GM12878 (cell line): ENCODE results near the gene ARL10. TPM values are rescaled to one million over a fixed set of nuclear protein-coding genes. Genes with fewer than 3 reads are reported as not detected.

Experiments
- ATAC-seq: fragments of 200-7000 bp; cut with Tn5 transposase; 3 replicates; pipeline ENCODE4 v1.9.1; 2020; ENCODE audit warnings: mild to moderate bottlenecking, moderate library complexity
- BruUV-seq: library from RNA; stranded (reverse); fragments of 400-500 nt; replicated peaks from 2 replicates; lab custom pipeline; 2021; lab: Mats Ljungman, UMichigan
- CTCF ChIA-PET: fragments of 300-600 bp; sonication (Branson Sonifier 250); formaldehyde crosslinking; extraction: SDS; loops from one replicate; lab custom pipeline; 2021; ENCODE audit warnings: inconsistent platforms; lab: Yijun Ruan, JAX
- POLR2A ChIA-PET: fragments of 350-600 bp; formaldehyde crosslinking; extraction: SDS; loops from one replicate; lab custom pipeline; 2021; ENCODE audit warnings: inconsistent platforms; lab: Charles Lee
- RAD21 ChIA-PET: fragments of 300-600 bp; sonication (Branson Sonifier 250); formaldehyde crosslinking; loops from one replicate; lab custom pipeline; 2023; ENCODE audit warnings: antibody characterized with exemption; ENCODE audit not compliant: unreplicated experiment; lab: Charles Lee
- SMC1A ChIA-PET: fragments of 300-600 bp; sonication (Branson Sonifier 250); formaldehyde crosslinking; loops from one replicate; lab custom pipeline; 2023; ENCODE audit not compliant: unreplicated experiment, uncharacterized antibody; lab: Charles Lee
- DNase-seq: peaks from one replicate; pipeline ENCODE4 v3.0.0-alpha.2; 2011; ENCODE audit warnings: low read depth, low spot score
- FAIRE-seq: peaks from 3 replicates; lab custom pipeline; 2011; peaks lifted over from hg19 to GRCh38; lab: Jason Lieb, UNC
- H2AFZ ChIP-seq: 2 replicates; pipeline ENCODE4 v1.6.0; 2011; ENCODE audit warnings: low read depth, low read length, control low read depth; ENCODE audit not compliant: control insufficient read depth
- H3K27ac ChIP-seq: 2 replicates; pipeline ENCODE4 v1.5.1; 2011; ENCODE audit warnings: control low read depth; ENCODE audit not compliant: control insufficient read depth, insufficient read depth
- H3K27me3 ChIP-seq, 2 experiments: replicated peaks in 1 of 2; 2 replicates each; pipeline versions ENCODE4 v1.6.0 to v1.6.1; 2011; ENCODE audit warnings: low read length in 1 of 2; ENCODE audit not compliant: control insufficient read depth in 2 of 2, insufficient read depth in 2 of 2
- H3K36me3 ChIP-seq, 2 experiments: 2 replicates each; pipeline ENCODE4 v1.5.1; 2011; ENCODE audit warnings: low read length in 1 of 2; ENCODE audit not compliant: control insufficient read depth in 2 of 2, insufficient read depth in 2 of 2
- H3K4me1 ChIP-seq: 2 replicates; pipeline ENCODE4 v1.6.1; 2011; ENCODE audit warnings: mild to moderate bottlenecking, low read length, moderate library complexity, mixed read lengths; ENCODE audit not compliant: control insufficient read depth, insufficient read depth
- H3K4me2 ChIP-seq: 2 replicates; pipeline ENCODE4 v1.6.0; 2011; ENCODE audit warnings: control low read depth; ENCODE audit not compliant: control insufficient read depth, insufficient read depth
- H3K4me3 ChIP-seq: fragments of 200-600 bp; sonication (generic); 2 replicates; pipeline ENCODE4 v1.5.1; 2016
- H3K79me2 ChIP-seq: 2 replicates; pipeline ENCODE4 v1.6.0; 2011; ENCODE audit warnings: low read length; ENCODE audit not compliant: control insufficient read depth, insufficient read depth
- H3K9ac ChIP-seq: 2 replicates; pipeline ENCODE4 v1.8.0; 2011; ENCODE audit warnings: low read length, control low read depth, mixed read lengths; ENCODE audit not compliant: control insufficient read depth, insufficient read depth
- H3K9me3 ChIP-seq: replicated peaks from 3 replicates; pipeline ENCODE4 v1.5.1; 2011; ENCODE audit warnings: mild to moderate bottlenecking, low read length; ENCODE audit not compliant: control insufficient read depth, insufficient read depth
- H4K20me1 ChIP-seq: 2 replicates; pipeline ENCODE4 v1.6.0; 2011; ENCODE audit not compliant: control insufficient read depth, insufficient read depth
- CHD4 ChIP-seq: fragments of 200-600 bp; sonication (generic); IDR thresholded peaks from 2 replicates; pipeline ENCODE4 v1.6.1; 2016; ENCODE audit warnings: mild to moderate bottlenecking
- ETV6 ChIP-seq, 2 experiments: fragments of 450-650 bp in 1 of 2; IDR thresholded peaks in 1 of 2; conservative IDR thresholded peaks in 1 of 2; 2 replicates each; pipeline ENCODE4 v1.6.1; 2014; ENCODE audit warnings: antibody characterized with exemption in 1 of 2, borderline replicate concordance in 1 of 2, low read depth in 1 of 2, mild to moderate bottlenecking in 1 of 2, moderate library complexity in 1 of 2
- EZH2 ChIP-seq: IDR thresholded peaks from 2 replicates; pipeline ENCODE4 v1.6.1; 2012; ENCODE audit warnings: low read depth, mild to moderate bottlenecking, control low read depth, inconsistent platforms, low read length, borderline replicate concordance; ENCODE audit not compliant: control insufficient read depth
- FOXK2 ChIP-seq: fragments of 450-650 bp; IDR thresholded peaks from 2 replicates; pipeline ENCODE4 v1.6.1; 2017; ENCODE audit warnings: mild to moderate bottlenecking, moderate library complexity
- GATAD2B ChIP-seq: fragments of 450-650 bp; conservative IDR thresholded peaks from 2 replicates; pipeline ENCODE4 v1.6.1; 2017; ENCODE audit warnings: low read depth, mild to moderate bottlenecking, moderate library complexity
- KLF5 ChIP-seq: fragments of 450-650 bp; IDR thresholded peaks from 2 replicates; pipeline ENCODE4 v1.6.1; 2014; ENCODE audit warnings: mild to moderate bottlenecking; ENCODE audit not compliant: partially characterized antibody
- MXI1 ChIP-seq: fragments of 150-350 bp; IDR thresholded peaks from 2 replicates; pipeline ENCODE4 v1.6.1; 2011; ENCODE audit warnings: low read depth, mild to moderate bottlenecking, inconsistent platforms, low read length, improper control_type of control experiment
- NR2F1 ChIP-seq: fragments of 450-650 bp; conservative IDR thresholded peaks from 2 replicates; pipeline ENCODE4 v1.6.1; 2017; ENCODE audit warnings: mild to moderate bottlenecking
- PAX5 ChIP-seq: IDR thresholded peaks from 2 replicates; pipeline ENCODE4 v1.6.1; 2011; ENCODE audit warnings: low read depth, low read length, borderline replicate concordance
- POLR2AphosphoS5 ChIP-seq: IDR thresholded peaks from 2 replicates; pipeline ENCODE4 v1.6.1; 2011; ENCODE audit warnings: mild to moderate bottlenecking, low read length, inconsistent platforms
- SPI1 ChIP-seq: IDR thresholded peaks from 2 replicates; pipeline ENCODE4 v1.6.1; 2011; ENCODE audit warnings: low read depth, mild to moderate bottlenecking, low read length, moderate library complexity, borderline replicate concordance; ENCODE audit not compliant: insufficient read depth
- SREBF1 ChIP-seq: IDR thresholded peaks from 2 replicates; pipeline ENCODE4 v1.6.1; 2012; ENCODE audit warnings: mild to moderate bottlenecking, low read length
- STAT3 ChIP-seq: IDR thresholded peaks from 2 replicates; pipeline ENCODE4 v1.6.1; 2011; ENCODE audit warnings: low read depth, low read length, improper control_type of control experiment
- WGBS: methylation state at CpG from one replicate; pipeline ENCODE4 v1.1.6; 2016; ENCODE audit warnings: low lambda C conversion rate; ENCODE audit not compliant: insufficient replicate concordance, insufficient coverage; ENCODE audit errors: missing lambda C conversion rate; 5-methylcytosine and 5-hydroxymethylcytosine counted together
- in situ Hi-C: fragments of 300-500 bp; cut with MboI; formaldehyde crosslinking; loops from 9 replicates; pipeline ENCODE4 v1.14.3; 2018; ENCODE audit warnings: mixed read lengths
- intact Hi-C: fragments of 100-400 bp; cut with micrococcal nuclease; formaldehyde crosslinking; loops from one replicate; pipeline ENCODE4 v1.14.2; 2022; ENCODE audit not compliant: unreplicated experiment
- polyA plus RNA-seq, 11 experiments: library from polyadenylated mRNA; depleted of rRNA in 4 of 11; unstranded in 6 of 11; stranded (reverse) in 5 of 11; fragments of >200 nt; fragmentation: Nextera tagmentation in 4 of 11; fragmentation: Illumina TruSeq in 1 of 11; extraction: Ambion mirVana in 4 of 11; extraction: Trizol in 1 of 11; gene quantifications; 1 replicate in 1 of 11; 2 replicates in 10 of 11; pipeline versions ENCODE4 v1.2.1 to v1.2.3, GENCODE V29; 2011 to 2016; ENCODE audit warnings: inconsistent platforms in 2 of 11, missing spikeins in 2 of 11, low read depth in 1 of 11
- total RNA-seq, 4 experiments: library from RNA; depleted of rRNA in 3 of 4; stranded (reverse); fragments of >200 nt in 3 of 4; fragmentation: Illumina TruSeq in 1 of 4; extraction: Trizol in 1 of 4; gene quantifications; 2 replicates each; pipeline versions ENCODE4 v1.2.1 to v1.2.3, GENCODE V29; 2013 to 2021
- TF ChIP-seq, protein P1 (sequence below): IDR thresholded peaks from 2 replicates; pipeline ENCODE4 v1.6.1; 2012; ENCODE audit warnings: low read depth, low read length, improper control_type of control experiment
- TF ChIP-seq, protein P2 (sequence below): fragments of 450-650 bp; IDR thresholded peaks from 2 replicates; pipeline ENCODE4 v1.6.1; 2017; ENCODE audit warnings: low read depth, mild to moderate bottlenecking, moderate library complexity
- TF ChIP-seq, protein P3 (sequence below): fragments of 450-650 bp; IDR thresholded peaks from 2 replicates; pipeline ENCODE4 v1.6.1; 2018; ENCODE audit warnings: borderline replicate concordance, mild to moderate bottlenecking; ENCODE audit not compliant: partially characterized antibody
- TF ChIP-seq, protein P4 (sequence below): fragments of 450-650 bp; IDR thresholded peaks from 2 replicates; pipeline ENCODE4 v1.6.1; 2014; ENCODE audit warnings: mild to moderate bottlenecking

ARL10 gene
- total and polyA plus RNA-seq, 10 of the 15 experiments (the other 5 are each of a cell fraction or from before 2014, with no cell fraction given), result 0.44 to 6.4 (median 2.4) TPM

DNA sequence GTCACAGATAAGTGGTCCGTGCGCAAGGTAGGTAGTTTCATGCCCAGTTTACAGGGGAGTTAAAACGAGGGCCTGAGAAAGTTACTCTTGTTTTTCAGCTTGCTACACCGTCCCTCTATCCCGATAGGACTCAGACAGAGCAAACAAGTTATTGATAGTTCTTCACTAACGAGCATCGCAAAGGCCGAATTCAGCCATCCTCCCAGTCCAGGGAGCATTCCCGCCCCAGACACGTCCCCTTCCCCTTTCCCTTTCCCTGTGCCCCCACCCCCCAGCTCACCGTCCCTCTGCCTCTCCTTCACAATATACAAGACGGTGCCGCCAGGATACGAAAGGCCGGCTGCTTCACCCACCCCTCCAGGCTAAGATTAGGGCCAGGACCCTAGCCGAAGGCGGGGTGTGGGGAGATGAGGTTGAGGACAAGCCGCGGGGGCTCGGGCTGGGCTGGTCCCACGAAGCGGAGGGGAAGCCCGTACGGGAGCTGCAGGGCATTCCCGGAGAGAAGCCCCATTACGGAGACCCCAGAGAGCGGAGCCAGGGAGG lies 4.3 kb upstream of the ARL10 start:
- ATAC-seq (peak; percentile 13), DNase-seq (no peak), FAIRE-seq (no peak)
- intact Hi-C loops, result loop anchor here (2.0 kb wide), 1 partner anchor 28 kb away; the partner anchor contains the start of genes HIGD2A and NOP16
- CTCF ChIA-PET, result interaction anchor here (0.9 to 2.1 kb wide), 5 partner anchors 9 to 177 kb away, joined by 3 to 11 read pairs (median 4); partner anchors contain the start of genes CLTB and RNF44
- in situ Hi-C loops, result no loop called here
- peak overlapping the region; percentile 96 for H2AFZ ChIP-seq
- TF ChIP-seq POLR2AphosphoS5 (no peak), KLF5 (no peak), FOXK2 (no peak), CHD4 (no peak), SREBF1 (no peak), EZH2 (no peak), STAT3 (no peak), MXI1 (no peak), PAX5 (no peak), SPI1 (no peak), ETV6 (conservative IDR thresholded peaks at IDR 0.05 in 1 of 2, IDR thresholded peaks at IDR 0.05 in 1 of 2; ENCODE audit: borderline replicate concordance in 1 of 2, low read depth in 1 of 2) (no peak), NR2F1 (no peak), GATAD2B (no peak)
- TF ChIP-seq, protein P1, sequence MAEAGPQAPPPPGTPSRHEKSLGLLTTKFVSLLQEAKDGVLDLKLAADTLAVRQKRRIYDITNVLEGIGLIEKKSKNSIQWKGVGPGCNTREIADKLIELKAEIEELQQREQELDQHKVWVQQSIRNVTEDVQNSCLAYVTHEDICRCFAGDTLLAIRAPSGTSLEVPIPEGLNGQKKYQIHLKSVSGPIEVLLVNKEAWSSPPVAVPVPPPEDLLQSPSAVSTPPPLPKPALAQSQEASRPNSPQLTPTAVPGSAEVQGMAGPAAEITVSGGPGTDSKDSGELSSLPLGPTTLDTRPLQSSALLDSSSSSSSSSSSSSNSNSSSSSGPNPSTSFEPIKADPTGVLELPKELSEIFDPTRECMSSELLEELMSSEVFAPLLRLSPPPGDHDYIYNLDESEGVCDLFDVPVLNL, result no peak
- TF ChIP-seq, protein P2, sequence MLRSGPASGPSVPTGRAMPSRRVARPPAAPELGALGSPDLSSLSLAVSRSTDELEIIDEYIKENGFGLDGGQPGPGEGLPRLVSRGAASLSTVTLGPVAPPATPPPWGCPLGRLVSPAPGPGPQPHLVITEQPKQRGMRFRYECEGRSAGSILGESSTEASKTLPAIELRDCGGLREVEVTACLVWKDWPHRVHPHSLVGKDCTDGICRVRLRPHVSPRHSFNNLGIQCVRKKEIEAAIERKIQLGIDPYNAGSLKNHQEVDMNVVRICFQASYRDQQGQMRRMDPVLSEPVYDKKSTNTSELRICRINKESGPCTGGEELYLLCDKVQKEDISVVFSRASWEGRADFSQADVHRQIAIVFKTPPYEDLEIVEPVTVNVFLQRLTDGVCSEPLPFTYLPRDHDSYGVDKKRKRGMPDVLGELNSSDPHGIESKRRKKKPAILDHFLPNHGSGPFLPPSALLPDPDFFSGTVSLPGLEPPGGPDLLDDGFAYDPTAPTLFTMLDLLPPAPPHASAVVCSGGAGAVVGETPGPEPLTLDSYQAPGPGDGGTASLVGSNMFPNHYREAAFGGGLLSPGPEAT, result no peak
- TF ChIP-seq, protein P3, sequence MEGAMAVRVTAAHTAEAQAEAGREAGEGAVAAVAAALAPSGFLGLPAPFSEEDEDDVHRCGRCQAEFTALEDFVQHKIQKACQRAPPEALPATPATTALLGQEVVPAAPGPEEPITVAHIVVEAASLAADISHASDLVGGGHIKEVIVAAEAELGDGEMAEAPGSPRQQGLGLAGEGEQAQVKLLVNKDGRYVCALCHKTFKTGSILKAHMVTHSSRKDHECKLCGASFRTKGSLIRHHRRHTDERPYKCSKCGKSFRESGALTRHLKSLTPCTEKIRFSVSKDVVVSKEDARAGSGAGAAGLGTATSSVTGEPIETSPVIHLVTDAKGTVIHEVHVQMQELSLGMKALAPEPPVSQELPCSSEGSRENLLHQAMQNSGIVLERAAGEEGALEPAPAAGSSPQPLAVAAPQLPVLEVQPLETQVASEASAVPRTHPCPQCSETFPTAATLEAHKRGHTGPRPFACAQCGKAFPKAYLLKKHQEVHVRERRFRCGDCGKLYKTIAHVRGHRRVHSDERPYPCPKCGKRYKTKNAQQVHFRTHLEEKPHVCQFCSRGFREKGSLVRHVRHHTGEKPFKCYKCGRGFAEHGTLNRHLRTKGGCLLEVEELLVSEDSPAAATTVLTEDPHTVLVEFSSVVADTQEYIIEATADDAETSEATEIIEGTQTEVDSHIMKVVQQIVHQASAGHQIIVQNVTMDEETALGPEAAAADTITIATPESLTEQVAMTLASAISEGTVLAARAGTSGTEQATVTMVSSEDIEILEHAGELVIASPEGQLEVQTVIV, result no peak
- TF ChIP-seq, protein P4, sequence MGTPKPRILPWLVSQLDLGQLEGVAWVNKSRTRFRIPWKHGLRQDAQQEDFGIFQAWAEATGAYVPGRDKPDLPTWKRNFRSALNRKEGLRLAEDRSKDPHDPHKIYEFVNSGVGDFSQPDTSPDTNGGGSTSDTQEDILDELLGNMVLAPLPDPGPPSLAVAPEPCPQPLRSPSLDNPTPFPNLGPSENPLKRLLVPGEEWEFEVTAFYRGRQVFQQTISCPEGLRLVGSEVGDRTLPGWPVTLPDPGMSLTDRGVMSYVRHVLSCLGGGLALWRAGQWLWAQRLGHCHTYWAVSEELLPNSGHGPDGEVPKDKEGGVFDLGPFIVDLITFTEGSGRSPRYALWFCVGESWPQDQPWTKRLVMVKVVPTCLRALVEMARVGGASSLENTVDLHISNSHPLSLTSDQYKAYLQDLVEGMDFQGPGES, result no peak
- TF ChIP-seq, all 136 proteins: peak for 0
- peaks cover 39% of the 10 kb centered on the region for H3K79me2 ChIP-seq
- no peaks in the 10 kb centered on the region; the same call in 1 of the 2 replicates for H3K4me1 ChIP-seq
- TSS peak; percentile 75 for BruUV-seq
- H3K9me3 ChIP-seq, result no peaks in the 10 kb centered on the region
- H3K4me3 ChIP-seq, result peak overlapping the region; percentile 85
- peak overlapping the region; percentile 81 for H3K27ac ChIP-seq
- H3K36me3 ChIP-seq, result peaks cover 0 to 4% of the 10 kb centered on the region in 2 experiments; a peak in 1 of 4 replicates
- H3K9ac ChIP-seq, result peak overlapping the region; percentile 79
- SMC1A ChIA-PET, result interaction anchor here (1.2 to 3.2 kb wide), 4 partner anchors 8 to 40 kb away, joined by 3 to 36 read pairs (median 6); partner anchors contain the start of gene NOP16
- 1% methylated on average over 23 of the region's 27 CpGs for WGBS
- RAD21 ChIA-PET, result interaction anchor here (0.9 to 3.2 kb wide), 5 partner anchors 9 to 177 kb away, joined by 3 to 29 read pairs (median 5); partner anchors contain the start of genes HIGD2A, NOP16 and RNF44
- H3K4me2 ChIP-seq, result peak overlapping the region; percentile 15
- H3K27me3 ChIP-seq, result no peaks in the 10 kb centered on the region
- POLR2A ChIA-PET, result interaction anchor here (0.6 to 3.2 kb wide), 5 partner anchors 9 to 378 kb away, joined by 4 to 41 read pairs (median 9); partner anchors contain the start of genes HIGD2A, NOP16 and RNF44
- 0 out of 2 replicates have a peak, but pooled peaks cover 4% of the 10 kb centered on the region for H4K20me1 ChIP-seq
